NOMO-1 (cell line): Measurements from ENCODE around the gene NUDCD3.

ENCODE experiments used
- DNase-seq, 2 experiments: peaks; one replicate each; lab custom pipeline; 2025; ENCODE audit not compliant: unreplicated experiment in 2 of 2; lab: John Stamatoyannopoulos, UW

The NUDCD3 gene

DNA sequence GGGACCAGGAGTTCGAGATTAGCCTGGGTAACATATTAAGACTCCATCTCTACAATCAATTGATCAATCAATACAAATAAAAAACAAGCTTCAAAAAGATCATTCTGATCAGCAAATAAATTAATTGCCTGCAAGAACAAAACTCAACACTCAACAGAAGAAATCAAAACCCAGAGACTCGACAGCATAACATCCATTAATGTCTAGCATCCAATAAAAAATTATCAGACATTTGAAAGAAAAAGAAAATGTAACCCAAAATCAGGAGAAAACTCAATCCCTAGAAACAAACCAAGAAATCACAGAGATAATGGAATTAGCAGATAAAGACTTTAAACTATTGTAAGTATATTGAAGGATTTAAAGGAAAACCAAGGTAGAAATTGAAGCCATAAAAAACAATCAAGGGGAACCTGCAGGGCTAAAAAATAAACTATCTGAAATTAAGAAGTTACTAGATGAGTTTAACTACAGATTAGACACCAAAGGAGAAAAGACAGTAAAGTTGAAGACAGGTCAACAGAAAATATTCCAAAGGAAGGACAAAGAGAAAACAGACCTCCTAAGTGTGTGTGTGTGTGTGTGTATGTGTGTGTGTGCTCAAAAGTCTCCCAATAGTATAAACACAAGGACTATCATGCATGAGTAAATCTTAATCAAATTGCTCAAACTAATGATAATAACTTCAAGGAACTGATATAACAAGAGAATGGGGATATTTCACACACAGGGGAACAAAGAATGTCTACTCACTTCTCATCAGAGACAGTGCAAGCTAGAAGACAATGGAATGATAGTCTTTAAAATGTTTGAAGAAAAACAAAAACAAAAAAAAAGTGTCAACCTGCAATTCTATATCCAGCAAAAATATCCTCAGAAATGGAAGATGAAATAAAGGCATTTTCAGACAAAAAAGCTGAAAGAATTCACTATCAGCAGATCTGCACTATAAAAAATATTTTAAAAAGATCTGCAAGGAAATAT is 7.7 kb downstream of the NUDCD3 start:
- DNase-seq: no peak

DNA sequence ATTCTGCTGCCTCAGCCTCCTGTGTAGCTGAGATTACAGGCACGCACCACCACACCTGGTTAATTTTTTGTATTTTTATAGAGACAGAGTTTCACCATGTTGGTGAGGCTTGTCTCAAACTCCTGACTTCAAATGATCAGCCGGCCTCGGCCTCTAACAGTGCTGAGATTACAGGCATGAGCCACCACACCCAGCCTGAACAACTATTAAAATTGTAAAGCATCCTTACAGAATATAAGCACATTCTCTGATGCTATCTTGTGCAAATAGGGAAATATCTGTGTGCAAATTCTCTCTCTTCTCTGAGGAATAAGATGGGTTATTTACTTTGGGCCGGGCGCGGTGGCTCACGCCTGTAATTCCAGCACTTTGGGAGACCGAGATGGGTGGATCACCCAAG is 12.5 kb downstream of the NUDCD3 start:
- DNase-seq: no peak

DNA sequence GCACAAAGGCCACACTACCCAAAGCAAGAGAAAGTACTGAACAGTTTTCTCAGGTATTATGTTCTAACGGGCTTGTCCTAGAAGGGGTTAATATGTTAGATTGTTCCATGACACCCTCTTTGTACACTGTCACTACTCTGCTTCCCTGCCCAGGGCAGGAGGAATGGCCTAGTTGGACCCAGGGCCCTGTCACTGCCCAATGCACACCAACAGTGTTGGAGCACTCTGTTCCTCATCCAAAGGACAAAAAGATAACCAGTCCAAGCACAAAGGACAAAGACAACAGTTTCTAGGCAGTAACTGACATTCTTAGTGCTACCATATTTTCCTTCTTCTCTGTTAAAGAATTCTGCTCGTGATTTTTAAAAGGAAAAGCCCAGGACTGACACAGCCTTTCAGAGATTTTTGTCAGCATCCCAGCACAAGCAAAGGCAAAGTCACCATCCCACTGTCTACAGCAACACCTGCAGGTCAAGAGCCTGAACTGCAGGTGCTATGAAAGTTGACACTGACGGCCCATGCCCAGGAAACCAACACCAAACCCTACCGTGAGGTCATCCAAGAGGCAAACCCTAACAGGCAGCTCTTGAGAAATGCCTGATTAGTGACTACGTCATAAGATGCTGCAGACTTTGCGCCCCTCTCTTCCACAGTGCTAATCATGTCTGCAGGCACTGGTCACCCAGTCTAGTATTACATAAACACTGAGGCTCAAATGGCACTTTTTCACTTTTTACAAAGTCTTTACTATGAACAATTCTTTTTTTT is 13.2 kb downstream of the NUDCD3 start:
- peak; percentile 23 to 40 for DNase-seq

DNA sequence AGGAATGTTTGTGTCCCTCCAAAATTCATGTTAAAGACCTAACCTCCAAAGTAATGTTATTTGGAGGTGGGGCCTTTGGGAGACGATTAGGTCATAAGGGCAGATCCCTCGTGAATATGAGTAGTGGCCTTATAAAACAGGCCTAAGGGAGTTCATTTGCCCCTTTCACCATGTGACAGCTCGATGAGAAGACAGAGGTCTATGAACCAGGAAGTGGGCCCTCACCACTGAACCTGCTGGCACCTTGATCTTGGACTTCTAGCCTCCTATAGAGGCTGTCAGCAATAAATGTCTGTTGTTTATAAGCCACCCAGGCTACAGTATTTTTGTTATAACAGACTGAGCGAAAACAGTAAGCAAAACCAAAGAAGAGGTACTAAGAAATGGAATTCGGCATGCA is 14.1 kb downstream of the NUDCD3 start:
- DNase-seq: no peak

DNA sequence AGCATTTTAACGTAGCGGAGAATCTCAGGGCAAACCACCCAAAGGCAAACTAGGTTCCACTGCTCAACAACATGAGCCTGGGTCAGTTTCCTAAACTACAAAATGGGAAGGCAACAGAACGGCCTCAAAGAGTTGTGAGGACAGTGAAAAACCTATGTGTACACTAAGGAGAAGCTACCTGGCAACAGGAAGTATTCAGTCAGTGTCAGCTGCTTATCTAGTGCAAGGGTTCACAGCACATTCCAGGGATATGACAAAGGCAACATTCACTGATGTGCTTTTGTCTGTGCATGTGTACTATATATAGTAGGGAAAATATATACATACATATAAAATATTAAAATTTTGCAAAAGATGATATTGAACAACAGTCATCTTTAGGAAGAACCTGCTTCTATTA is 17.2 kb downstream of the NUDCD3 start:
- DNase-seq: no peak

DNA sequence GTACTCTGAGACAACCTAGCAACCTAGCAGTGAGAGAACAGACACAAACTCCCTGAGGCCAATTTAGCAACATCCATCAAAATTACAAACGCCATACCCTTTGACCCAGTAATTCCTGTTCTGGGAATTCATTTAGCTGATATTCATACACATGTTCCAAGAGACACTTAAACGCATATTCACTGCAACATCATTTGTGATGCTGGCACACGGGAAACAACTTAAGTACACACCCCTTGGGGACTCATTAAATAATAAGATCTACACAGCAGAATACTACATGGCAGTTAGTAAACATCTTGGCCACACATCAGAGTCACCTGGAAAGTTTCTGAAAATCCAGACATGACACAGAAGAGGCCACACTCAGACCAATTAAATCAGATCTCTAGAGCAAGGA is 17.6 kb downstream of the NUDCD3 start:
- no peak for DNase-seq

DNA sequence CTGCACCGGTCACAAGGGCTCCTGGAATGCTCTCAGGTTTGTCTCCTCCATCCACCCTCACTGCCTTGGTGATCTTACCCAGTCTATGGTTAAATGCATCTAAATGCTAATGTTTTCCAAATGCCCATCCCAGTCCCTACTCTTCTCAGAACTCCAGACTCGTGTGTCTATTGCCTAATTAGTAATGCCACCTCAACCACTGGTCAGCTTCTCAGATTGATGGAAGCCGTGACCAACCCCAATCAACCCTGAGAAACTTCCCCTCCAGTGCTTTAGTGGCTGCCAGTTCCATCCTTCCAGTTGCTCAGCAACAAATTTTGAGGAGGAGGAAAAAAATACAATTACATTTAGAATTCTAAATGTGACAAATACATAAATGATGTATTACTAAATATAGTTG is 18.6 kb downstream of the NUDCD3 start:
- DNase-seq: no peak

DNA sequence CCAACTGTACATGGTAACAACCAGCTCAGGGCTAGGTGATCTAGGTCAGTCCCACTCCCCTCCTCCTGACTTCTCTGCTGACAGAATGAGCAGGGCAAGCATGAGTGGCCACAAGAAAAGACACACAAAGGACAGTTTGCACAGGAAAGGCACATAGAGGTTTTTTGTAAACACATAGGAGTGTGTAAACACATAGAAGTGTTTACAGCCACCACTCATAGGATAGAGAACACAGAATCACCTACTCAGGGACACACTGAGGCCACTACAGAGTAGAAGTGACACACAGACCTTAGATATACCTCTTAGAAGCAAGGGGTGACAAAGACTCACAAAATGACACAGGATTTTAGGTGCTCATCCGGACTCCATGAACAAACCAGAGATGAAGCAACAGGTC is 19.0 kb downstream of the NUDCD3 start:
- no peak for DNase-seq

DNA sequence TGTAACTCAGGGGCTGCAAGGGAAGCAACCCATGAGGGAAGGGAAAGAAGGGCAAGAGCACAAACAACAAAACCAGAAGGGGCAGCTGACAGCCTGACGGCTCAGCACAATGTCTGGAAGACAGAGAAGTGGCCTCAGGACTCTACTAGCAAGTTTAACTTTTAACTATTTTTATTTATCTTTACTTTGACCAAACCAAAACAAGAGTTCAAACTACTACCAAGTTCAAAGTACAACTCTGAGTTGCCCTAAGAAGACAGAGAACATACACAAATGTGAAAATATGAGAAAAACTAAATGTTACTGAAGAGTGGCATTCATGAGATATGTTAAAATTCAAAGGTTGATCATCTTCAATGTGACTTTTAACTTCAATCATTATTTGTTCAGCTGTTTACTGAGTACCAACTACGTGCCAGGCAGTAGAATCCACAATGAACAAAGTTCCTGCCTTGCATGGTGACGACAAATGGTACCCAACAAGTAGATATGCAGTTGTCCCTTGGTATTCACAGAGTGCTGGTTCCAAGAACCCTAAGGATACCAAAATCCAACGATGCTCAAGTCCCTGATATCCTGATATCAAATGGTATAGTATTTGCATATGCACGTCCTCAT is 19.7 kb downstream of the NUDCD3 start:
- DNase-seq: no peak

DNA sequence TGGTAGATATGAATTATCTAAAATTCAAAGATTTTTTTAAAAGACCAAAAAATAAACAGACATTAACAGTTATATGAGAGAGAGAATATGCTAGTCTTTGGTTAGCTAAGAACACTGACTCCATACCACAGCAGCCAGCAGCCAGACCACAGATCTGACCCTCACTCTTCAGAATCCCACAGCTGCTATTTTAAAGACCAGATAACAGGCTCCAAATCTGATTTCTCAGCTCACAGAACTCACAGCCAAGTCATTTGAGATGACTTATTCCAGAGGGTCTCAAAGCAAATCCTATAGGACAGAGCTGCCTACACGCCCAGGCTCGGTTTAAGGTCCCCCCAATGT is 20.4 kb downstream of the NUDCD3 start:
- no peak for DNase-seq

DNA sequence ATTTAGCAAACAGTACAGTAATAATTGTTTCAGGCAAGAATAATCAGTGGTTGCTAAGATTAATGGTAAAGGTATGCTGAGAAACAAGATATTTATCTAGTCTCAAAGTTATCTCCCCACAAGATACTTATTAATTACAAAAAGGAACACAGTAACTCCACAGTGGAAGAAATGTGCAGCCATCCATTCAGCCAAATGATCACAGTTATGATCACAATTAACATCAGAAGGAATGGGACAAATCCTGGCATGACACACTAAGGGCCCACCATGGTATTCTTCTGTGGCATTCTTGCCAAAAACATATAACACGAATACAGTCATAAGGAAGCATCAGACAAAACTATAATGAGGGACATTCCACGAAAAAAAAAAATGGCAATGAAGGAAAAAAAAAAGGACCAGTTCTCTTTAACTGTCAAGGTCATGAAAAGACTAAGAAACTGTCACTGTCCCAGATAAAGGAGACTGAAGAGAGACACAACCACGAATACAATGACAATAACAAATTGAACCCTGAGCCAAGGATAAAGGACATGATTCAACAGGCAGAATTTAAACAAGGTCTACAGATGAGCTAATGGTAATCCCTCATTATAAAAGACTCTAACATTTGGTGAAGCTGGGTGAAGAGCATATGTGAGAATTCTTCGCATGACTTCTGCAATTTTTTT is 20.9 kb downstream of the NUDCD3 start:
- DNase-seq: no peak

DNA sequence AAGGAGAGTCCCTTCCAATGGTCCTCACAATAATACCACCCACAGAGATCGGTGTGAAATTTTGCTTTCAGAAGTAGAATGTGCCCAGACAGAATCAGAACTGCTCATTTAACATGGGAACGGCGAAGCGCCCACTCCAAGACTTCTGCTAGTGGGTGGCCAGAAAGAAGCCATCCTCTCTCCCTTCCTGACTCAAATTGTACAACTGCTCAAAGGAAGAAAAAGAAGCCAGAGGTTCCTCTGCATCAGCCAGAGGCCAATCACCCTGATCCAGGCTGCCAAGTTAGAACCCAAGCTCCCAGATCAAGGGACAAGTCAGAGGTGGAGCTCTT is 23.3 kb downstream of the NUDCD3 start:
- DNase-seq: no peak

DNA sequence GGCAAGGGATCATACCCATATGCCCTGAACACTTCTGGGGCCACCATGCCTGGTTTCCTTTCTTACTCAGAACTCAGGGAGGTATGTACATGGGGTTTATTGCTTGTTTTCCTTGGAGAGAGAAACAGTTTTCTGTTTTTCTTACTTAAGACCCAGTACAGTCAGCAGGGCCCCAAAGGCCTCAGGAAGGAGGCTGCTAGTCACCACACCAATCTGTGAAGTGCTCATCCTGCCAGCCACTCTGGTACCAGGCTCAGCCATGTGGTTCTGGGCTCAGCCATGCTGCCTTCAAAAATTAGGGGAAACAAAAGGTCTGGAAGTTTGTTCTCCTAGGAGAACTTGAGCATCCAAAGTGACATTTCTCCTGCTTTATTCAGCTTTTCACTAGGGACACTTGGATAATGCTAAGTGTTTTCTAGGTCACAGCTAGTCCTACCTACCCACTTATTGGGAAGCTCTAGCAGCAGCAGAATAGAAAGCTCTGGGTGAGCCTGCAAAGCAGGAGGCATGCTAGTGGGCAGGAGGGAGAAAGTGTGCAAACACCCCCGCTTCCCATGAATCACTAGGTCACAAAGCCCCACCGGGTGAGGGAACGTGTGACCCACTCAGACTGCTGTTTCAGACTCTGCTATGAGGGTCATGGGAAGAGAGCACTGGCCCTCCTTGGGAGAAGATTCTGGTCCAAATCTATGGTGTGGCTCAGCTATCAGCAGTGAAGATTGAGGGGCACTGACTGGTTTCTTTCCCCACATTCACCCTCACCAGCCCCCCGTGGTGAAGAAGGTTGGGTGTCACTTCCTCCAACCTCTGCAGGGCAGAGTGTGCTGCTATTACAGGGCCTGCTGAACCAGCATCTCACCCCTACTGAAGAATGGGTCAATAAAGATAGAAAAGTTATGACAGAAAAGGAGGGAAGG is 23.9 kb downstream of the NUDCD3 start:
- DNase-seq: no peak

DNA sequence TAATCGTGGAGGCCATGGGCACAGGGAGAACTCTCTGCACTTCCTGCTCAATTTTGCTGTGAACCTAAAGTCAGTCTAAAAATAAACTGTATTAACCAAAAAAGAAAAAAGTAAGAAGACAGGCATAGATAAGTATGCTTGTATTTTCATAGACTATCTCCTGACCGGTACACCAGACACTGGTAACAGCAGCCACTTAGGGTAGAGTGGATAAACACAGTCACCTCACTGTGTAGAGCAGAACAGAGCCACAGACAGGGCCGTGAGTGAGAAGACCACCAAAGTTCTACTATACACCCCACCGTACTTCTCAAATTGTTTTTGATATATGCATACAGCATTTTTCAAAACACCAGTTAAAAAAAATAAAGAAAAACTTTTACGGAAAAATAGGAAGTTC is 25.0 kb downstream of the NUDCD3 start:
- DNase-seq: no peak

DNA sequence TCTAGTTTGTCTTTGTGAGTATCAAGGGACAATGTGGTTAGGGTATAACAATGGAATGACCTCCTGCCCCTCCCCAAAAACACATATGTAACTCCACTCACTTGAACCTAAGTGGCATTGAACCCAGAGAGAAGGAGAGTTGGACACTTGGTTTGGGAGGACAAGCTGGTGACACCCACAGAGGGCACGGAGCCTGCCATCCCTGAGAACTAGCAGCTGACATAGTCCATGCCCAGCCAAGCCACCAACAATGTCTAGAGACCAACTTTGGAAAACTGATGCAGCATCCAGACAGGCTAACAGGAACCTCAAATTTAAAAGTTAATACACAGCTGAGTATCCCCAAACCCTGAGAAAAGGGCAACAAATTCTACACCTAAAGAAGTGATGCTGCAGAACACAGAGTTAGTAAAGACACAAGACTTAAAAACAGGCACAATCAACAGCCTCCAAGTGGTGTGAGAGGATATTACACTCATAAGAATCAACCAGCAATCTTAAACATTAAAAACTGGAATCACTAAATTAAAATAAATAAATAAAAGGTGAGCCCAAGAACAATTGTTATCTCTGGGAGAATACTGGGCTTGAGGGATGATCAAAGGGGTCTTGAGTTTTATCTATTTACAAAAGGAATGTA is 27.2 kb downstream of the NUDCD3 start:
- no peak for DNase-seq

DNA sequence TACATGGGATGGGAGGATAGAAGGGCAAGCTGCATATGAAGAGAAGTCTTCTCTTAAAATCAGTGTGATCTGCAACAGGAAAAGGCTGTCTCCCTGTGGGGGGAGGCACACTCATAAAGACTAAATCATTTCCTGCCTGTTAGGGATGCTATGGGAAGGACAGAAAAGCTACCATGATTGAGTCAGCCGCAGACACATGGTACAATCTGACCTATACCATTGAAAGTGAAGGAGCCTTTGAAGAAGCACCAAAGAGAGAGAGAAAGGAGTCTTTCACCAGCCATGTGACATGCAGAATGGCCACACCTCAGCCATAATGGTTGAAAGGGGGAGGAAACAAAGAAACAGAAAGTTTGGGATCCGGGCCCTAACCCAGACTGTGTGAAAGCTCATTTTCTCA is 29.1 kb downstream of the NUDCD3 start:
- DNase-seq: no peak

DNA sequence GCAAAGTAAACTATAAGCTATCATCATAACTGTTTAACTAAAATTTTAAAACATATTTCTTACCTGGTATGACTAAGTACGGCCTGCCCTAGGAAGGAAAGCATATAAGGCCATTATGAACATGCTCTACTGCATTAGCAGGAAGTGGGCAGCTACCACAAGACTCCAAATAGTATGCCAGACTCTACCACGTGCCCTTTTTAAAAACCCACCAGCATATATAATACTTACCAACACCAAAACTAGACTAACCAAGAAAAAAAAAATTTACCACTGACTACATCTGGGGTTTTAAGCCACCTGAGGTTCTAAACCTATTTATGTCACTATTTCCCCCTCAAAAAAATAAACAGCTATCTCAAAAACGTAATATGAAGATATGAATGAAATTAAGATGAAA is 30.1 kb downstream of the NUDCD3 start:
- DNase-seq: peak; percentile 4 to 26

DNA sequence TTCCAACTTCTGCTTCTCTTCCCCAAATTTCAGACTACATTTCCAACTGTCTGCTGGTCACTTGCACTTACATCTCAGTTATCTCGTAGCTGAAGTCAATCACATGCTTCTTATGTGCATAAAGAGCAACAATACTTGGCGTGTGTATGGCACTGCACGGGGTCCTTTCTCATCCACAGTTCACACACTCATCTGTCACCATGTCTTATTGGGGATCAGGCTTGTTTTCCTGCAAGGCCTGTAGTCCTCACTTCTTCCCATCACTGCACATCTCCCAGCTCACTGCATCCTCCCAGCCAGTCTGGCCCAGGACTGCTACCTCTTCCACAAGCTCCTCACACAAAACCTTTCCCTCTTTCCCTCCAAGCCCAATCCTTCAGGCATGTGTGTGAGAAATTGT is 35.3 kb downstream of the NUDCD3 start:
- DNase-seq: no peak

DNA sequence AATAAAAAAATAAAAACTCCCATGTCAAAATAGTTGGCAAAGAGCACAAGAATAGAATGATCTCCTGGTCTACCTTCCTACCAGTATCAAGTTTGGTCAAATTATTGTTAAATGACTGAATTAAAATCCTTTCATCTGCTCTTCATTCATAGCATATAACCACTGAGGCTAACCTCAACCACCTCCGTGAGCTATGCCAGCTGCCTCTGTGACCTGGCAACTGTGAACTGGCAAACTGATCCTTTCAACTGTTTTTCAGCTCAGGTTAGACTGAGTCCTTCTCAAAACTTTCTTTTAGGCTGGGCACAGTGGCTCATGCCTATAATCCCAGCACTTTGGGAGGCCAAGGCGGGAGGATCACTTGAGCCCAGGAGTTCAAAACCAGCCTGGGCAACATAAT is 36.1 kb downstream of the NUDCD3 start:
- no peak for DNase-seq

DNA sequence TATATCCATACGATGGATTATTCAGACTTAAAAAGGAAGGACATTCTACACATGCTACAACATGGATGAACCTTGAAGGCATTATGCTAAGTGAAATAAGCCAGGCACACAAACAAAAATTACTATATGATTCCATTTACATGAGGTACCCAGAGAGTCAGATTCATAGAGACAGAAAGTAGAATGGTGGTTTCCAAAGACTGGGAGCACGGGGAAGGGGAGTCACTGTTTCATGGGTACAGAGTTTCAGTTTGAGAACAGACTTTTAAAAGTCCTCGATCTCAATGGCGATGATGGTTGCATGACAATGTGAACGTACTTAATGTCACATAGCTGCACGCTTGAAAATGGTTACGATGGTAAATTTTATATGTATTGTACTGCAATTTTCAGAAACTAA is 39.3 kb downstream of the NUDCD3 start:
- no peak for DNase-seq
